ENCODE measurements around the gene BMP6. TPM values are rescaled to one million over a fixed set of nuclear protein-coding genes. Genes with fewer than 3 reads are reported as not detected.

BMP6 gene
- total and polyA plus RNA-seq, 2 of the 4 experiments (the other 2 are of a cell fraction) = 0.18 to 0.19 TPM

DNA sequence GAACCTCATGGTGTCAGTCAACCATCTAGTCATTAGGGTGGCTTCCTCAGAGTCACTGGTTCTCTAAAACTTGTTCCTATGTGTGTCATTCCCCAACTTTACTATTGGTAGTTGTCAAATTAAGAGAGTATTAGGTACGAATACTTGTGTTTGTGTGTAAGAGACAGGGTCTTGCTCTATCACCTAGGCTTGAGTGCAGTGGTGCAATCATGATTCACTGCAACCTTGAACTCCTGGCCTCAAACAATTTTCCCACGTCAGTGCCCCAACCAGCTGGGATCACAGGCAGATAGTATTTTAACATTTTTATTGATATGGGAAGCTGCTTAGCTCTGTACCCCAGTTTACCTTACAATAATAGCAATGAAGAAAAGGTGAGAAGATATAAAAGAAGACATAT, 50.6 kb downstream of the BMP6 start:
- Histone ChIP-seq H3K4ac (ENCODE audit: low read depth, low read length) (no peak overlapping the region), H3K18ac (ENCODE audit: low read depth, low read length) (no peak overlapping the region), H2BK120ac (ENCODE audit: low read depth, low read length) (no peak overlapping the region), H3K4me3 (ENCODE audit: insufficient read depth, low read depth, low read length) (no peak overlapping the region), H3K23ac (ENCODE audit: low read depth, low read length) (no peak overlapping the region), H2BK20ac (ENCODE audit: low read depth, low read length) (no peak overlapping the region), H3K36me3 (ENCODE audit: control insufficient read depth, insufficient read depth, low read length) (no peaks in the 10 kb centered on the region), H3K9me3 (ENCODE audit: control insufficient read depth, insufficient read depth, low read length) (no peaks in the 10 kb centered on the region), H3K27me3 (ENCODE audit: control insufficient read depth, insufficient read depth, low read length) (peaks cover 16% of the 10 kb centered on the region), H3K4me2 (ENCODE audit: low read depth, low read length) (no peak overlapping the region), H3K9me1 (ENCODE audit: insufficient read depth, low read length) (no peaks in the 10 kb centered on the region; the same call in 1 of the 2 replicates), H3K56ac (ENCODE audit: extremely low read depth, insufficient read depth, low read length) (no peak overlapping the region), H2BK15ac (ENCODE audit: low read depth, low read length) (no peak overlapping the region), H4K91ac (ENCODE audit: insufficient read depth, low read depth, low read length) (no peak overlapping the region), H2AFZ (replicated peaks; ENCODE audit: low read length, poor library complexity) (no peak overlapping the region), H3K27ac (ENCODE audit: insufficient read depth, low read length) (no peak overlapping the region), H3K14ac (replicated peaks; ENCODE audit: low read depth, low read length) (no peak overlapping the region), H2AK5ac (ENCODE audit: low read depth, low read length) (no peak overlapping the region), H3K79me1 (ENCODE audit: low read depth in 1 of 2, low read length in 2 of 2) (no peaks in the 10 kb centered on the region), H3K9ac (ENCODE audit: low read depth, low read length) (no peak overlapping the region), H2AK9ac (replicated peaks; ENCODE audit: low read depth, low read length, poor library complexity) (no peak overlapping the region), H2BK5ac (ENCODE audit: low read depth, low read length, poor library complexity, severe bottlenecking) (no peak overlapping the region), H3K4me1 (ENCODE audit: control insufficient read depth, insufficient read depth, low read length) (peaks cover 5% of the 10 kb centered on the region), H4K8ac (ENCODE audit: low read depth in 2 of 2, low read length in 2 of 2) (no peak overlapping the region), H4K5ac (ENCODE audit: low read depth, low read length) (no peak overlapping the region), H4K20me1 (ENCODE audit: insufficient read depth, low read length) (no peaks in the 10 kb centered on the region)
- no peak for DNase-seq
- dilution Hi-C loops (cut with HindIII; ENCODE audit: low sequenced_read_pairs, unreplicated experiment) (no loop called here), in situ Hi-C loops (cut with MboI; ENCODE audit: low sequenced_read_pairs) (no loop called here), intact Hi-C loops (cut with micrococcal nuclease) (no loop called here)
- WGBS, 2 experiments (ENCODE audit: extremely low coverage in 2 of 2, insufficient read length in 1 of 2) = no CpG with 5 or more reads among the region's 2 CpGs
- no peak for ATAC-seq (ENCODE audit: low read depth)
- TF ChIP-seq CHD1 (IDR thresholded peaks at IDR 0.05; ENCODE audit: low read depth, low read length) = no peak
- no peak for TF ChIP-seq CEBPB (IDR thresholded peaks at IDR 0.05; ENCODE audit: low read depth, low read length)
- no peak for TF ChIP-seq SMC3 (IDR thresholded peaks at IDR 0.05; ENCODE audit: low read depth, low read length)
- TF ChIP-seq, protein P1, sequence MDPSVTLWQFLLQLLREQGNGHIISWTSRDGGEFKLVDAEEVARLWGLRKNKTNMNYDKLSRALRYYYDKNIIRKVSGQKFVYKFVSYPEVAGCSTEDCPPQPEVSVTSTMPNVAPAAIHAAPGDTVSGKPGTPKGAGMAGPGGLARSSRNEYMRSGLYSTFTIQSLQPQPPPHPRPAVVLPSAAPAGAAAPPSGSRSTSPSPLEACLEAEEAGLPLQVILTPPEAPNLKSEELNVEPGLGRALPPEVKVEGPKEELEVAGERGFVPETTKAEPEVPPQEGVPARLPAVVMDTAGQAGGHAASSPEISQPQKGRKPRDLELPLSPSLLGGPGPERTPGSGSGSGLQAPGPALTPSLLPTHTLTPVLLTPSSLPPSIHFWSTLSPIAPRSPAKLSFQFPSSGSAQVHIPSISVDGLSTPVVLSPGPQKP (IDR thresholded peaks at IDR 0.05; ENCODE audit: borderline replicate concordance, low read depth, low read length) = no peak
- TF ChIP-seq RFX5 (IDR thresholded peaks at IDR 0.05; ENCODE audit: low read depth, low read length) = no peak
- no peak for TF ChIP-seq NFE2L2 (IDR thresholded peaks at IDR 0.05; ENCODE audit: low read depth, low read length)
- TF ChIP-seq MAFK (IDR thresholded peaks at IDR 0.05; ENCODE audit: low read depth, low read length) = no peak
- no peak for TF ChIP-seq BHLHE40 (IDR thresholded peaks at IDR 0.05; ENCODE audit: low read depth, low read length)
- no peak for TF ChIP-seq MXI1 (IDR thresholded peaks at IDR 0.05; ENCODE audit: borderline replicate concordance, low read depth, low read length)
- no peak for TF ChIP-seq FOS (IDR thresholded peaks at IDR 0.05; ENCODE audit: low read depth, low read length)
- POLR2A ChIA-PET (ENCODE audit: unreplicated experiment) = no interaction called here
- CTCF ChIA-PET = interaction anchor here (0.6 kb wide), 1 partner anchor 228 kb away, joined by 3 read pairs; no protein-coding TSS in a partner anchor
- no TSS peak for BruUV-seq (replicated peaks)
